GM23338 (cell line): Measurements from ENCODE around the gene SERGEF. TPM values are rescaled to one million over a fixed set of nuclear protein-coding genes. Genes with fewer than 3 reads are reported as not detected.

ENCODE experiments used
- ATAC-seq: fragments of 200-7000 bp; cut with Tn5 transposase; 3 replicates; pipeline ENCODE4 v1.9.1; 2020
- DNase-seq: peaks from one replicate; pipeline ENCODE4 v3.0.0-alpha.2; 2015; ENCODE audit warnings: low spot score
- H2AFZ ChIP-seq: fragments of 200-600 bp; sonication (generic); 2 replicates; pipeline ENCODE4 v1.8.0; 2016; ENCODE audit warnings: antibody characterized with exemption, mild to moderate bottlenecking, moderate library complexity
- H3F3A ChIP-seq: fragments of 200-600 bp; sonication (generic); replicated peaks from 2 replicates; pipeline ENCODE4 v1.8.0; 2017; ENCODE audit warnings: antibody characterized with exemption, mixed run types, low read depth
- H3K27ac ChIP-seq: fragments of 200-600 bp; sonication (generic); 2 replicates; pipeline ENCODE4 v1.6.1; 2016; ENCODE audit warnings: low read depth
- H3K27me3 ChIP-seq: fragments of 200-600 bp; sonication (generic); 2 replicates; pipeline ENCODE4 v1.8.0; 2016; ENCODE audit warnings: mild to moderate bottlenecking, mixed run types, moderate library complexity; ENCODE audit not compliant: insufficient read depth
- H3K36me3 ChIP-seq: fragments of 200-600 bp; sonication (generic); 2 replicates; pipeline ENCODE4 v1.8.0; 2016; ENCODE audit warnings: mild to moderate bottlenecking; ENCODE audit not compliant: insufficient read depth
- H3K4me1 ChIP-seq: fragments of 200-600 bp; sonication (generic); 2 replicates; pipeline ENCODE4 v1.8.0; 2016; ENCODE audit warnings: mild to moderate bottlenecking, moderate library complexity; ENCODE audit not compliant: insufficient read depth
- H3K4me2 ChIP-seq: fragments of 200-600 bp; sonication (generic); 2 replicates; pipeline ENCODE4 v1.7.1; 2017; ENCODE audit warnings: mixed run types
- H3K4me3 ChIP-seq: fragments of 200-600 bp; sonication (generic); 2 replicates; pipeline ENCODE4 v1.6.1; 2016; ENCODE audit warnings: mixed run types
- H3K79me2 ChIP-seq: fragments of 200-600 bp; sonication (generic); replicated peaks from 2 replicates; pipeline ENCODE4 v1.8.0; 2017; ENCODE audit warnings: mild to moderate bottlenecking; ENCODE audit not compliant: insufficient read depth
- H3K9me2 ChIP-seq: fragments of 200-600 bp; sonication (generic); 2 replicates; pipeline ENCODE4 v1.8.0; 2017; ENCODE audit not compliant: insufficient read depth
- H4K20me1 ChIP-seq: fragments of 200-600 bp; sonication (generic); replicated peaks from 2 replicates; pipeline ENCODE4 v1.8.0; 2017; ENCODE audit warnings: mild to moderate bottlenecking; ENCODE audit not compliant: insufficient read depth
- H3K27ac Mint-ChIP-seq: 2 replicates; pipeline ENCODE4 v1.8.0; 2020; ENCODE audit warnings: inconsistent platforms, mild to moderate bottlenecking, moderate library complexity, mixed read lengths
- H3K27me3 Mint-ChIP-seq: 3 replicates; pipeline ENCODE4 v1.8.0; 2022; ENCODE audit warnings: low read depth, mild to moderate bottlenecking, moderate library complexity, mixed read lengths, inconsistent platforms; ENCODE audit not compliant: insufficient read depth, poor library complexity
- H3K36me3 Mint-ChIP-seq: 3 replicates; pipeline ENCODE4 v1.8.0; 2021; ENCODE audit warnings: low read depth, mild to moderate bottlenecking, inconsistent platforms, moderate library complexity, mixed read lengths
- H3K4me1 Mint-ChIP-seq: 3 replicates; pipeline ENCODE4 v1.8.0; 2020; ENCODE audit warnings: mild to moderate bottlenecking, inconsistent platforms, mixed read lengths
- H3K4me3 Mint-ChIP-seq: 3 replicates; pipeline ENCODE4 v1.8.0; 2021; ENCODE audit warnings: moderate library complexity, mild to moderate bottlenecking, inconsistent platforms, mixed read lengths
- H3K9me3 Mint-ChIP-seq: 3 replicates; pipeline ENCODE4 v1.8.0; 2020; ENCODE audit warnings: moderate library complexity, mild to moderate bottlenecking, inconsistent platforms, mixed read lengths
- CTCF ChIP-seq, 2 experiments: fragments of 200-600 bp in 1 of 2; sonication (generic) in 1 of 2; conservative IDR thresholded peaks; 2 replicates each; pipeline versions ENCODE4 v1.5.1 to v1.6.1; 2016 to 2017; ENCODE audit warnings: antibody characterized with exemption in 2 of 2, low read depth in 2 of 2, mild to moderate bottlenecking in 2 of 2, moderate library complexity in 1 of 2
- EZH2 ChIP-seq: fragments of 200-600 bp; sonication (generic); IDR thresholded peaks from one replicate; pipeline ENCODE4 v1.8.0; 2017; ENCODE audit warnings: antibody characterized with exemption, mild to moderate bottlenecking, low read depth; ENCODE audit not compliant: unreplicated experiment
- JUNB ChIP-seq: IDR thresholded peaks from one replicate; pipeline ENCODE4 v1.6.1; 2016; ENCODE audit warnings: antibody characterized with exemption; ENCODE audit not compliant: unreplicated experiment
- NANOG ChIP-seq: IDR thresholded peaks from 2 replicates; pipeline ENCODE4 v1.6.1; 2016; ENCODE audit warnings: antibody characterized with exemption, borderline replicate concordance
- POLR2AphosphoS5 ChIP-seq: IDR thresholded peaks from 2 replicates; pipeline ENCODE4 v1.6.1; 2016; ENCODE audit warnings: antibody characterized with exemption, low read depth
- ZNF462 ChIP-seq: fragments of 250-450 bp; sonication (Bioruptor Pico); IDR thresholded peaks from 2 replicates; pipeline ENCODE4 v1.5.0; 2020; ENCODE audit warnings: mild to moderate bottlenecking, moderate library complexity
- polyA plus RNA-seq: library from polyadenylated mRNA; unstranded; fragments of >200 nt; fragmentation: Nextera tagmentation; extraction: Ambion mirVana; gene quantifications from 2 replicates; pipeline ENCODE4 v1.2.1, GENCODE V29; 2016
- total RNA-seq: library from RNA; depleted of rRNA; stranded (reverse); fragments of >200 nt; shearing (Covaris generic); gene quantifications from 2 replicates; pipeline ENCODE4 v1.2.3, GENCODE V29; 2014

The SERGEF gene
- total and polyA plus RNA-seq, 2 experiments from 2014 or later = 24.2 to 27.9 TPM

- no peak overlapping the region for H3K4me2 ChIP-seq
- ATAC-seq (no peak), DNase-seq (no peak)
- no peaks in the 10 kb centered on the region for H3K4me1 ChIP-seq
- no peaks in the 10 kb centered on the region for H3K36me3 ChIP-seq
- H3K36me3 Mint-ChIP-seq = no peaks in the 10 kb centered on the region
- no peak overlapping the region for H3K4me3 ChIP-seq
- no peaks in the 10 kb centered on the region for H3K27me3 ChIP-seq
- TF ChIP-seq EZH2 (no peak), POLR2AphosphoS5 (no peak), CTCF (conservative IDR thresholded peaks at IDR 0.05; ENCODE audit: low read depth in 2 of 2) (no peak), NANOG (no peak), ZNF462 (CRISPR knock-in tag) (no peak), JUNB (no peak)
- H3K27ac Mint-ChIP-seq = no peak overlapping the region
- H3K4me1 Mint-ChIP-seq = peaks cover 8% of the 10 kb centered on the region
- peaks cover 5% of the 10 kb centered on the region for H3K27me3 Mint-ChIP-seq
- no peaks in the 10 kb centered on the region for H3F3A ChIP-seq
- H3K79me2 ChIP-seq = no peaks in the 10 kb centered on the region
- no peaks in the 10 kb centered on the region; the same call in 2 of the 3 replicates for H3K9me3 Mint-ChIP-seq
- H4K20me1 ChIP-seq = no peaks in the 10 kb centered on the region
- no peak overlapping the region for H3K27ac ChIP-seq
- no peaks in the 10 kb centered on the region for H3K9me2 ChIP-seq
- no peak overlapping the region for H2AFZ ChIP-seq
- H3K4me3 Mint-ChIP-seq = no peak overlapping the region
Measured at GRCh38 chr11:17773674-17774073, 239.2 kb downstream of the SERGEF start.
